ENCODE results near the gene MAP2K2.
A peak's percentile ranks its signal among the peaks of the same experiment; 100 is the strongest.

DNA sequence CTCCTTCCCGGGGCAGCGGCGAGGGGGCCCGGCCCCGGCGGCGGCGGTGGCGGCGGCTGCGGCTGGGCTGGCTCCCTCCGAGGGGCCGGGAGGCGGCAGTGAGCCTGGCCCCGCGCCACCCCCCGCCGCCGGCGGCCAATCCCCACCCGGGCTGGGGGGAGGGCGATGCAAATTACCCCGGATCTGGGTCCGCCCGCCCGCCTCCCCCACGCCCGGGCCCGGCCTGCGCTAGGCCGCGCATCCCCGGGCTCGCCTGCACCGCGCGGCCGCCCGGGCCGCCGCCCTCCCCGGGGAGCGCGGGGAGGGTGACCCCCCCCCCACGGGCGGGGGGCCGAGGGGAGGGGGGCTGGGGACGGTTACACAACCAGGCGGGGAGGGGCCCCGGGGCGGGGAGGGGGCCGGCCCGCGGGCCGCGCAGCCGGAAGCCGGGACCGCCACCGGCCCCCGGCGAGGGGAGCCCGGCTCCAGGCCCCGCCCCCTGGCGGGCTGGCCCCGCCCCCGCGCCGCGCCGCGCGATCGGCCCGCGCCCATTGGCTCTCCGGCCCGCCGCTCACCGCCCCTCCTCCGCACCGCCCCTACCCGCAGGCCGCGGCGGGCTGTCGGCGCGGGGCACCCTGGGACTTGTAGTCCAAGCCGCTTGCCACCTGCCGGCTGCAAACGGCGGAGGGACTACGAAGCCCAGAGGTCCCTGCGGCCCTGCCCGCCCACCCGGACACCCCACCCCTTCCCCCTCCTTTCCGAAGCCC is 58.3 kb downstream of the MAP2K2 start:
- TF ChIP-seq, protein P1, sequence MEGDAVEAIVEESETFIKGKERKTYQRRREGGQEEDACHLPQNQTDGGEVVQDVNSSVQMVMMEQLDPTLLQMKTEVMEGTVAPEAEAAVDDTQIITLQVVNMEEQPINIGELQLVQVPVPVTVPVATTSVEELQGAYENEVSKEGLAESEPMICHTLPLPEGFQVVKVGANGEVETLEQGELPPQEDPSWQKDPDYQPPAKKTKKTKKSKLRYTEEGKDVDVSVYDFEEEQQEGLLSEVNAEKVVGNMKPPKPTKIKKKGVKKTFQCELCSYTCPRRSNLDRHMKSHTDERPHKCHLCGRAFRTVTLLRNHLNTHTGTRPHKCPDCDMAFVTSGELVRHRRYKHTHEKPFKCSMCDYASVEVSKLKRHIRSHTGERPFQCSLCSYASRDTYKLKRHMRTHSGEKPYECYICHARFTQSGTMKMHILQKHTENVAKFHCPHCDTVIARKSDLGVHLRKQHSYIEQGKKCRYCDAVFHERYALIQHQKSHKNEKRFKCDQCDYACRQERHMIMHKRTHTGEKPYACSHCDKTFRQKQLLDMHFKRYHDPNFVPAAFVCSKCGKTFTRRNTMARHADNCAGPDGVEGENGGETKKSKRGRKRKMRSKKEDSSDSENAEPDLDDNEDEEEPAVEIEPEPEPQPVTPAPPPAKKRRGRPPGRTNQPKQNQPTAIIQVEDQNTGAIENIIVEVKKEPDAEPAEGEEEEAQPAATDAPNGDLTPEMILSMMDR (IDR thresholded peaks at IDR 0.05), result peak in 3 of 4 experiments; percentile 12 to 72 (median 25)
- no peak for TF ChIP-seq POLR2A (IDR thresholded peaks at IDR 0.05)
- TF ChIP-seq POLR2AphosphoS5 (IDR thresholded peaks at IDR 0.05), result peak; percentile 70
